IPS-15b (cell line): ENCODE data around the gene KCNIP2.

Source experiments
- H3K27me3 ChIP-seq: one replicate; pipeline ENCODE4 v1.6.1; 2013; ENCODE audit warnings: low read length; ENCODE audit not compliant: control insufficient read depth, insufficient read depth
- H3K36me3 ChIP-seq: one replicate; pipeline ENCODE4 v1.6.1; 2013; ENCODE audit warnings: low read length; ENCODE audit not compliant: control insufficient read depth, insufficient read depth
- H3K4me1 ChIP-seq: one replicate; pipeline ENCODE4 v1.6.1; 2013; ENCODE audit warnings: mild to moderate bottlenecking, low read length; ENCODE audit not compliant: control insufficient read depth, insufficient read depth
- H3K4me3 ChIP-seq: one replicate; pipeline ENCODE4 v1.5.1; 2013; ENCODE audit warnings: low read depth, low read length
- H3K9ac ChIP-seq: one replicate; pipeline ENCODE4 v1.6.1; 2013; ENCODE audit warnings: low read depth, mild to moderate bottlenecking, low read length
- H3K9me3 ChIP-seq: one replicate; pipeline ENCODE4 v1.6.1; 2013; ENCODE audit warnings: mild to moderate bottlenecking, low read length; ENCODE audit not compliant: control insufficient read depth, insufficient read depth

Gene KCNIP2

DNA sequence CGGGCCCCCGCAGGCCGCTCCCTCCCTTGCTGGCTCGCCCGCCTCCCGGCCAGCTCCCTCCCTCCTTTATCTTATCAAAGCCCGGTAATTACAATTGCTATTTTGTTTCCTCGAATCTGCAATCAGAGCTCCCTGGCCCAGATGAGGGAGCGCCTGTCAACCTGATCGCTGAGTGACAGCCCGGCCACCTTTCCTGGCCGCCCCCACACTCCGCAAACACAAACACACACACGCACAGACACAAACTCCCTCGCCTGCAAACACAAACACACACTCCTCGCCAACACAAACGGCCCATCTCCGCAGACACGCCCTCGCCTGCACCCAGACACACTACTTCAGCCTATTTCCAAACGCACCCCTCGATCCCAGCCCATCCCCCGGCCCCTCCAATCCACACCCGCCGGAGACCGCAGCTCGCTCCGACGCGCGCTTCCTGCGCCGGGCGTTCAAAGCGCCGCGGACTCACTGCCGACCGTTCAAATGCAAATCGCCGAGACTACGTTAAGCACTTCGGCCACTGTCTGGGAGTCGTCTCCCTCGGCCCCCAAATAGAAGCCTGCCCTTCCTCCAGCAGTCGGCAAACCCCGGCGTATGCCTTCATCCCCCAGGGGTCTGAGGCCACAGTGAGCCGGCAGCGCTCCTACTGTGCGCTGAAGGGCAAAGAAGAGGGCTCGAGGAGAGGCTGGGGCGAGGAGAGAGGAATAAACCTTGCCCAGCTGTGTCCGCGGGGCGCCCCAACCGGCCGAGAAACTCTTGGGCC is 64.6 kb downstream of the KCNIP2 start:
- Histone ChIP-seq H3K36me3 (peaks cover 13% of the 10 kb centered on the region), H3K4me1 (peaks cover 10% of the 10 kb centered on the region), H3K4me3 (peak overlapping the region; percentile 66), H3K9me3 (no peaks in the 10 kb centered on the region), H3K27me3 (peaks cover 39% of the 10 kb centered on the region), H3K9ac (no peak overlapping the region)

GRCh38 chr10:101778151-101778780 is 65.3 kb downstream of the KCNIP2 start:
- Histone ChIP-seq H3K27me3 (peaks cover 46% of the 10 kb centered on the region), H3K4me1 (peaks cover 15% of the 10 kb centered on the region), H3K9ac (no peak overlapping the region), H3K9me3 (no peaks in the 10 kb centered on the region), H3K36me3 (peaks cover 13% of the 10 kb centered on the region), H3K4me3 (peak overlapping the region; percentile 66)

GRCh38 chr10:101777619-101778145 is 65.9 kb downstream of the KCNIP2 start:
- H3K4me3 ChIP-seq = no peak overlapping the region
- peaks cover 10% of the 10 kb centered on the region for H3K36me3 ChIP-seq
- no peak overlapping the region for H3K9ac ChIP-seq
- H3K4me1 ChIP-seq = peaks cover 19% of the 10 kb centered on the region
- H3K9me3 ChIP-seq = no peaks in the 10 kb centered on the region
- H3K27me3 ChIP-seq = peaks cover 51% of the 10 kb centered on the region

GRCh38 chr10:101776161-101776817 is 67.3 kb downstream of the KCNIP2 start:
- Histone ChIP-seq H3K4me3 (peak overlapping the region; percentile 32), H3K9me3 (no peaks in the 10 kb centered on the region), H3K27me3 (peaks cover 64% of the 10 kb centered on the region), H3K9ac (no peak overlapping the region), H3K4me1 (peaks cover 21% of the 10 kb centered on the region), H3K36me3 (peaks cover 6% of the 10 kb centered on the region)
